WTC11 (cell line): ENCODE data around the gene MRPL20. TPM values are rescaled to one million over a fixed set of nuclear protein-coding genes. Genes with fewer than 3 reads are reported as not detected.
A peak's percentile ranks its signal among the peaks of the same experiment; 100 is the strongest.

ENCODE experiments used
- AR ChIP-seq: fragments of 250-450 bp; sonication (Bioruptor Pico); IDR thresholded peaks from 2 replicates; pipeline ENCODE4 v1.9.0; 2021; ENCODE audit warnings: mild to moderate bottlenecking
- ARID4B ChIP-seq: sonication (generic); formaldehyde crosslinking; IDR thresholded peaks from 2 replicates; pipeline ENCODE4 v1.8.0; 2023; ENCODE audit warnings: missing genetic modification reagents, mild to moderate bottlenecking, borderline replicate concordance
- CBFB ChIP-seq: sonication (generic); formaldehyde crosslinking; IDR thresholded peaks from 2 replicates; pipeline ENCODE4 v1.8.1; 2022; ENCODE audit warnings: mild to moderate bottlenecking, low read depth, missing genetic modification reagents
- E2F5 ChIP-seq: sonication (generic); formaldehyde crosslinking; IDR thresholded peaks from 2 replicates; pipeline ENCODE4 v1.8.1; 2022; ENCODE audit warnings: mild to moderate bottlenecking, moderate library complexity, missing genetic modification reagents
- EMX1 ChIP-seq: fragments of 250-450 bp; sonication (Bioruptor Pico); IDR thresholded peaks from 2 replicates; pipeline ENCODE4 v1.8.0; 2021; ENCODE audit warnings: mild to moderate bottlenecking
- ERG ChIP-seq: fragments of 250-450 bp; sonication (Bioruptor Pico); IDR thresholded peaks from 2 replicates; pipeline ENCODE4 v1.8.0; 2021; ENCODE audit warnings: mild to moderate bottlenecking
- FOXP1 ChIP-seq: sonication (generic); formaldehyde crosslinking; IDR thresholded peaks from 2 replicates; pipeline ENCODE4 v1.8.0; 2022; ENCODE audit warnings: missing genetic modification reagents, mild to moderate bottlenecking, moderate library complexity, borderline replicate concordance
- GRHL2 ChIP-seq: fragments of 250-450 bp; sonication (Bioruptor Pico); IDR thresholded peaks from 2 replicates; pipeline ENCODE4 v1.8.0; 2022; ENCODE audit warnings: mild to moderate bottlenecking, moderate library complexity; ENCODE audit not compliant: insufficient replicate concordance, severe bottlenecking
- GTF2I ChIP-seq: fragments of 250-450 bp; sonication (Bioruptor Pico); conservative IDR thresholded peaks from 2 replicates; pipeline ENCODE4 v1.4.0; 2021; ENCODE audit warnings: mild to moderate bottlenecking
- JUN ChIP-seq: sonication (generic); formaldehyde crosslinking; IDR thresholded peaks from 2 replicates; pipeline ENCODE4 v1.8.0; 2023; ENCODE audit warnings: mild to moderate bottlenecking, missing genetic modification reagents
- PRRX2 ChIP-seq: fragments of 250-450 bp; sonication (Bioruptor Pico); IDR thresholded peaks from 2 replicates; pipeline ENCODE4 v1.8.0; 2021; ENCODE audit warnings: mild to moderate bottlenecking
- RORB ChIP-seq: fragments of 250-450 bp; sonication (Bioruptor Pico); IDR thresholded peaks from 2 replicates; pipeline ENCODE4 v1.9.0; 2021; ENCODE audit warnings: mild to moderate bottlenecking
- TCF7 ChIP-seq: sonication (generic); formaldehyde crosslinking; IDR thresholded peaks from 2 replicates; pipeline ENCODE4 v1.8.0; 2022; ENCODE audit warnings: mild to moderate bottlenecking, low read depth, missing genetic modification reagents, moderate library complexity
- TEAD1 ChIP-seq: sonication (generic); formaldehyde crosslinking; IDR thresholded peaks from 2 replicates; pipeline ENCODE4 v1.8.0; 2022; ENCODE audit warnings: mild to moderate bottlenecking, missing genetic modification reagents
- USF1 ChIP-seq: sonication (generic); formaldehyde crosslinking; IDR thresholded peaks from 2 replicates; pipeline ENCODE4 v1.8.0; 2022; ENCODE audit warnings: mild to moderate bottlenecking, missing genetic modification reagents
- ZNF121 ChIP-seq: sonication (generic); formaldehyde crosslinking; IDR thresholded peaks from 2 replicates; pipeline ENCODE4 v1.8.0; 2023; ENCODE audit warnings: missing genetic modification reagents
- ZNF396 ChIP-seq: fragments of 250-450 bp; sonication (Bioruptor Pico); IDR thresholded peaks from 2 replicates; pipeline ENCODE4 v1.8.0; 2021; ENCODE audit warnings: mild to moderate bottlenecking, moderate library complexity, borderline replicate concordance
- ZNF532 ChIP-seq: fragments of 250-450 bp; sonication (Bioruptor Pico); IDR thresholded peaks from 2 replicates; pipeline ENCODE4 v1.9.0; 2021; ENCODE audit warnings: mild to moderate bottlenecking, borderline replicate concordance
- total RNA-seq: library from RNA; stranded (reverse); gene quantifications from 3 replicates; pipeline ENCODE4 v1.2.3, GENCODE V29; 2021
- TF ChIP-seq, protein P1 (sequence below): fragments of 250-450 bp; sonication (Bioruptor Pico); IDR thresholded peaks from 2 replicates; pipeline ENCODE4 v1.9.0; 2021; ENCODE audit warnings: moderate library complexity, mild to moderate bottlenecking, inconsistent platforms, borderline replicate concordance
- TF ChIP-seq, protein P2 (sequence below): sonication (generic); formaldehyde crosslinking; IDR thresholded peaks from 2 replicates; pipeline ENCODE4 v1.8.1; 2023; ENCODE audit warnings: mild to moderate bottlenecking, missing genetic modification reagents

MRPL20 gene
- total RNA-seq, 1 experiment from 2014 or later = 156 TPM

- TF ChIP-seq ZNF532 = no peak
- TF ChIP-seq TCF7 = no peak
- TF ChIP-seq AR (CRISPR knock-in tag) = no peak
- TF ChIP-seq FOXP1 = 0 out of 2 replicates have a peak, but pooled peaks have one; percentile 53
- no peak for TF ChIP-seq GTF2I (CRISPR knock-in tag)
- TF ChIP-seq TEAD1 = peak; percentile 73; the same call in 1 of the 2 replicates
- no peak for TF ChIP-seq ERG (CRISPR knock-in tag)
- no peak for TF ChIP-seq E2F5
- 0 out of 2 replicates have a peak, but pooled peaks have one; percentile 16 for TF ChIP-seq ZNF121 (CRISPR knock-in tag)
- TF ChIP-seq CBFB (CRISPR knock-in tag) = no peak
- no peak; the same call in 1 of the 2 replicates for TF ChIP-seq EMX1
- TF ChIP-seq ARID4B = 0 out of 2 replicates have a peak, but pooled peaks have one; percentile 47
- TF ChIP-seq, protein P1, sequence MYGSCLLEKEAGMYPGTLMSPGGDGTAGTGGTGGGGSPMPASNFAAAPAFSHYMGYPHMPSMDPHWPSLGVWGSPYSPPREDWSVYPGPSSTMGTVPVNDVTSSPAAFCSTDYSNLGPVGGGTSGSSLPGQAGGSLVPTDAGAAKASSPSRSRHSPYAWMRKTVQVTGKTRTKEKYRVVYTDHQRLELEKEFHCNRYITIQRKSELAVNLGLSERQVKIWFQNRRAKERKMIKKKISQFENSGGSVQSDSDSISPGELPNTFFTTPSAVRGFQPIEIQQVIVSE = no peak
- no peak for TF ChIP-seq ZNF396 (CRISPR knock-in tag)
- no peak for TF ChIP-seq RORB (CRISPR knock-in tag)
- TF ChIP-seq USF1 (CRISPR knock-in tag) = 0 out of 2 replicates have a peak, but pooled peaks have one; percentile 28
- TF ChIP-seq, protein P2, sequence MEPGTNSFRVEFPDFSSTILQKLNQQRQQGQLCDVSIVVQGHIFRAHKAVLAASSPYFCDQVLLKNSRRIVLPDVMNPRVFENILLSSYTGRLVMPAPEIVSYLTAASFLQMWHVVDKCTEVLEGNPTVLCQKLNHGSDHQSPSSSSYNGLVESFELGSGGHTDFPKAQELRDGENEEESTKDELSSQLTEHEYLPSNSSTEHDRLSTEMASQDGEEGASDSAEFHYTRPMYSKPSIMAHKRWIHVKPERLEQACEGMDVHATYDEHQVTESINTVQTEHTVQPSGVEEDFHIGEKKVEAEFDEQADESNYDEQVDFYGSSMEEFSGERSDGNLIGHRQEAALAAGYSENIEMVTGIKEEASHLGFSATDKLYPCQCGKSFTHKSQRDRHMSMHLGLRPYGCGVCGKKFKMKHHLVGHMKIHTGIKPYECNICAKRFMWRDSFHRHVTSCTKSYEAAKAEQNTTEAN (CRISPR knock-in tag) = no peak
- TF ChIP-seq GRHL2 = no peak
- TF ChIP-seq PRRX2 = no peak
- no peak for TF ChIP-seq JUN
These were observed 53.5 kb downstream of the MRPL20 start (continued) for GRCh38 chr1:1353389-1354151.
